Liver (tissue), 9 donors: ENCODE measurements around the gene DUSP2. TPM values are rescaled to one million over a fixed set of nuclear protein-coding genes. Genes with fewer than 3 reads are reported as not detected.

Experiments used
- DNase-seq: peaks from one replicate; pipeline ENCODE4 v3.0.0-alpha.2; 2017; ENCODE audit warnings: low spot score
- H3K27ac ChIP-seq, 2 donors: one replicate each; pipeline ENCODE4 v1.7.0; 2013; ENCODE audit warnings: inconsistent platforms in 2 of 2, low read length in 2 of 2, control low read depth in 1 of 2, low read depth in 1 of 2, mild to moderate bottlenecking in 1 of 2
- H3K27me3 ChIP-seq, 4 donors: one replicate each; pipeline versions ENCODE4 v1.6.1 to v1.7.0; 2013; ENCODE audit warnings: low read length in 3 of 4, inconsistent platforms in 1 of 4, mild to moderate bottlenecking in 1 of 4, moderate library complexity in 1 of 4; ENCODE audit not compliant: control insufficient read depth in 4 of 4, insufficient read depth in 4 of 4
- H3K36me3 ChIP-seq, 4 donors: one replicate each; pipeline versions ENCODE4 v1.6.1 to v1.7.0; 2013; ENCODE audit warnings: low read length in 3 of 4, mild to moderate bottlenecking in 3 of 4, low read depth in 1 of 4, moderate library complexity in 1 of 4; ENCODE audit not compliant: control insufficient read depth in 4 of 4, insufficient read depth in 3 of 4
- H3K4me1 ChIP-seq, 4 donors: one replicate each; pipeline versions ENCODE4 v1.6.1 to v1.7.0; 2013; ENCODE audit warnings: low read length in 3 of 4, mild to moderate bottlenecking in 3 of 4, moderate library complexity in 1 of 4; ENCODE audit not compliant: control insufficient read depth in 4 of 4, insufficient read depth in 4 of 4
- H3K4me3 ChIP-seq, 3 donors: one replicate each; pipeline versions ENCODE4 v1.6.1 to v1.7.0; 2013; ENCODE audit warnings: low read length in 3 of 3, control low read depth in 1 of 3, low read depth in 1 of 3, mild to moderate bottlenecking in 1 of 3
- H3K9ac ChIP-seq, 2 donors: one replicate each; pipeline ENCODE4 v1.7.0; 2013; ENCODE audit warnings: low read length in 2 of 2, mild to moderate bottlenecking in 2 of 2, moderate library complexity in 2 of 2, control low read depth in 1 of 2, low read depth in 1 of 2
- H3K9me3 ChIP-seq, 4 donors: one replicate each; pipeline versions ENCODE4 v1.6.1 to v1.7.0; 2013; ENCODE audit warnings: low read length in 3 of 4; ENCODE audit not compliant: control insufficient read depth in 4 of 4
- EGR1 ChIP-seq, 2 donors: IDR thresholded peaks; 2 replicates each; pipeline ENCODE4 v1.6.1; 2016 to 2018; ENCODE audit warnings: antibody characterized with exemption in 2 of 2, low read depth in 2 of 2
- FOXA1 ChIP-seq: IDR thresholded peaks from 2 replicates; pipeline ENCODE4 v1.6.1; 2016; ENCODE audit warnings: antibody characterized with exemption
- FOXA2 ChIP-seq: IDR thresholded peaks from 2 replicates; pipeline ENCODE4 v1.6.1; 2016; ENCODE audit warnings: antibody characterized with exemption
- HNF4A ChIP-seq, 2 donors: conservative IDR thresholded peaks; 2 replicates each; pipeline ENCODE4 v1.6.1; 2016; ENCODE audit warnings: antibody characterized with exemption in 2 of 2, mild to moderate bottlenecking in 2 of 2
- HNF4G ChIP-seq: IDR thresholded peaks from 2 replicates; pipeline ENCODE4 v1.6.1; 2016; ENCODE audit warnings: antibody characterized with exemption
- JUND ChIP-seq, 2 donors: IDR thresholded peaks; 2 replicates each; pipeline ENCODE4 v1.6.1; 2016; ENCODE audit warnings: antibody characterized with exemption in 2 of 2
- NR2F2 ChIP-seq: IDR thresholded peaks from 2 replicates; pipeline ENCODE4 v1.6.1; 2016; ENCODE audit warnings: antibody characterized with exemption
- RAD21 ChIP-seq, 2 donors: IDR thresholded peaks; 2 replicates each; pipeline ENCODE4 v1.6.1; 2016; ENCODE audit warnings: antibody characterized with exemption in 2 of 2, mild to moderate bottlenecking in 2 of 2
- RXRA ChIP-seq, 2 donors: IDR thresholded peaks; 2 replicates each; pipeline ENCODE4 v1.6.1; 2017 to 2018; ENCODE audit warnings: antibody characterized with exemption in 2 of 2, mild to moderate bottlenecking in 1 of 2
- TAF1 ChIP-seq: conservative IDR thresholded peaks from 2 replicates; pipeline ENCODE4 v1.6.1; 2016; ENCODE audit warnings: antibody characterized with exemption, mild to moderate bottlenecking
- YY1 ChIP-seq: IDR thresholded peaks from 2 replicates; pipeline ENCODE4 v1.6.1; 2016; ENCODE audit warnings: antibody characterized with exemption, mild to moderate bottlenecking
- WGBS: extraction: QIAGEN DNeasy Blood & Tissue Kit; methylation state at CpG from one replicate; pipeline ENCODE4 v1.1.7; 2013; 5-methylcytosine and 5-hydroxymethylcytosine counted together
- polyA plus RNA-seq, 2 donors: library from polyadenylated mRNA; stranded (reverse) in 1 of 2; unstranded in 1 of 2; fragments of 200-250 nt in 1 of 2; fragments of >200 nt in 1 of 2; fragmentation: Nextera tagmentation in 1 of 2; extraction: Ambion mirVana in 1 of 2; gene quantifications; one replicate each; pipeline versions ENCODE4 v1.2.1 to v1.2.3, GENCODE V29; 2013 to 2015
- total RNA-seq, 2 donors: library from RNA; depleted of rRNA; stranded (reverse); fragments of >200 nt; gene quantifications; one replicate each; pipeline ENCODE4 v1.2.3, GENCODE V29; 2014
- TF ChIP-seq, protein P1 (sequence below): IDR thresholded peaks from 2 replicates; pipeline ENCODE4 v1.6.1; 2016; ENCODE audit warnings: antibody characterized with exemption, mild to moderate bottlenecking
- TF ChIP-seq, protein P2 (sequence below): IDR thresholded peaks from 2 replicates; pipeline ENCODE4 v1.6.1; 2016; ENCODE audit warnings: antibody characterized with exemption
- TF ChIP-seq, protein P3 (sequence below): fragments of 150-350 bp; IDR thresholded peaks from 2 replicates; pipeline ENCODE4 v1.5.1; 2017; ENCODE audit warnings: improper control_type of control experiment, low read depth, low read length; ENCODE audit not compliant: missing input control
- TF ChIP-seq, protein P4 (sequence below): IDR thresholded peaks from 2 replicates; pipeline ENCODE4 v1.6.1; 2016; ENCODE audit warnings: antibody characterized with exemption
- donor health status: healthy.
- donor health status: healthy.
- donor health status: healthy.
- donor health status: healthy.
- donor health status: healthy.

Gene DUSP2
- total and polyA plus RNA-seq, 4 donors: 0.99 to 2.8 (median 1.6) TPM

DNA sequence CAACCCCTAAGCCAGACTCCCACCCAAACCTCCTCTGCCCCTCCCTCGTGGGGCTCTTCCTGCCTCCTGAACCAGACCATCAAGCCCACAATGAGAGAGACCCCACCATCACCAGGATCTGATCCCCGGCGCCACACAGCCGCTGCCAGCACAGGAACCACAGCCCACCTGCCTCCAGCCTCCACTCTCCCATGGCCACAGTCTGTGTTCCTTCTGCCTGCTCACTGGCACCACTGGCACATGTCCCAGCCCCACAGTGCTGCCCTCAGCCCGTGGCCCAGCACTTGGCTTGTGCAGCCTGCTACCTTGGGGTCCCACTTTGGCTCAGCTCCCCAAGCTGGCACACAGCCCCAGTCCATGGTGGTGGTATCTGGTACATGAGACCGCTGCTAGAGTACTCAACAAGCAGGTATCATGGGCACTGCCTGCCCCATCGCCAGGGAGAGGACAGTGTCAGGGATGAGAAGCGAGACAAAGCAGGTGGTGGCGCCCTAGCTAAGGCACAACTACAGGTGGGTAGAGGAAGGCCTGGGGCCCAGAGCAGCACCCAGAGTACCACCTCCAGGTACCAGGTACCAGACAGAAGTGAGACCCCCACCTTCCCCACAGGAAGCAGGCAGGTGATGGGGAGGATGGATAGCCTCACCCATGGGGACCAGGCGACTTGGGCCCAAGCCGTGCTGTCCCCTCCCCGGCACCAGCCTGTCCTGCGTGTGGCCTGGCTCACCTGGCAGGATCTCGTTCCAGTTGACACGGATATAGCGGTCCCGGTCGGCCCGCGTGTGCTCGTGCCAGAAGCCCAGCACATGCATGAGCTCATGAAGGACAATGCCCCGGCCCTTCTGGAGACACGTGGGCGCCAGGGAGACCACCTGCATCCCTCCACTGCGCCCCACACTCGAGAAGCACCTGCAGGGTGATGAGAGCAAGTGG, 13.2 kb downstream of the DUSP2 start:
- Histone ChIP-seq H3K9ac (no peak overlapping the region), H3K27ac (no peak overlapping the region), H3K4me1 (no peaks in the 10 kb centered on the region), H3K36me3 (no peaks in the 10 kb centered on the region), H3K9me3 (no peaks in the 10 kb centered on the region), H3K27me3 (no peaks in the 10 kb centered on the region), H3K4me3 (no peak overlapping the region)
- WGBS: 94% methylated on average over 26 of the region's 26 CpGs
- TF ChIP-seq FOXA1 (no peak), RXRA (IDR thresholded peaks at IDR 0.05) (no peak), JUND (IDR thresholded peaks at IDR 0.05) (no peak), YY1 (no peak), RAD21 (IDR thresholded peaks at IDR 0.05) (no peak), FOXA2 (no peak)
- TF ChIP-seq, protein P1, sequence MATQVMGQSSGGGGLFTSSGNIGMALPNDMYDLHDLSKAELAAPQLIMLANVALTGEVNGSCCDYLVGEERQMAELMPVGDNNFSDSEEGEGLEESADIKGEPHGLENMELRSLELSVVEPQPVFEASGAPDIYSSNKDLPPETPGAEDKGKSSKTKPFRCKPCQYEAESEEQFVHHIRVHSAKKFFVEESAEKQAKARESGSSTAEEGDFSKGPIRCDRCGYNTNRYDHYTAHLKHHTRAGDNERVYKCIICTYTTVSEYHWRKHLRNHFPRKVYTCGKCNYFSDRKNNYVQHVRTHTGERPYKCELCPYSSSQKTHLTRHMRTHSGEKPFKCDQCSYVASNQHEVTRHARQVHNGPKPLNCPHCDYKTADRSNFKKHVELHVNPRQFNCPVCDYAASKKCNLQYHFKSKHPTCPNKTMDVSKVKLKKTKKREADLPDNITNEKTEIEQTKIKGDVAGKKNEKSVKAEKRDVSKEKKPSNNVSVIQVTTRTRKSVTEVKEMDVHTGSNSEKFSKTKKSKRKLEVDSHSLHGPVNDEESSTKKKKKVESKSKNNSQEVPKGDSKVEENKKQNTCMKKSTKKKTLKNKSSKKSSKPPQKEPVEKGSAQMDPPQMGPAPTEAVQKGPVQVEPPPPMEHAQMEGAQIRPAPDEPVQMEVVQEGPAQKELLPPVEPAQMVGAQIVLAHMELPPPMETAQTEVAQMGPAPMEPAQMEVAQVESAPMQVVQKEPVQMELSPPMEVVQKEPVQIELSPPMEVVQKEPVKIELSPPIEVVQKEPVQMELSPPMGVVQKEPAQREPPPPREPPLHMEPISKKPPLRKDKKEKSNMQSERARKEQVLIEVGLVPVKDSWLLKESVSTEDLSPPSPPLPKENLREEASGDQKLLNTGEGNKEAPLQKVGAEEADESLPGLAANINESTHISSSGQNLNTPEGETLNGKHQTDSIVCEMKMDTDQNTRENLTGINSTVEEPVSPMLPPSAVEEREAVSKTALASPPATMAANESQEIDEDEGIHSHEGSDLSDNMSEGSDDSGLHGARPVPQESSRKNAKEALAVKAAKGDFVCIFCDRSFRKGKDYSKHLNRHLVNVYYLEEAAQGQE: no peak
- TF ChIP-seq, protein P2, sequence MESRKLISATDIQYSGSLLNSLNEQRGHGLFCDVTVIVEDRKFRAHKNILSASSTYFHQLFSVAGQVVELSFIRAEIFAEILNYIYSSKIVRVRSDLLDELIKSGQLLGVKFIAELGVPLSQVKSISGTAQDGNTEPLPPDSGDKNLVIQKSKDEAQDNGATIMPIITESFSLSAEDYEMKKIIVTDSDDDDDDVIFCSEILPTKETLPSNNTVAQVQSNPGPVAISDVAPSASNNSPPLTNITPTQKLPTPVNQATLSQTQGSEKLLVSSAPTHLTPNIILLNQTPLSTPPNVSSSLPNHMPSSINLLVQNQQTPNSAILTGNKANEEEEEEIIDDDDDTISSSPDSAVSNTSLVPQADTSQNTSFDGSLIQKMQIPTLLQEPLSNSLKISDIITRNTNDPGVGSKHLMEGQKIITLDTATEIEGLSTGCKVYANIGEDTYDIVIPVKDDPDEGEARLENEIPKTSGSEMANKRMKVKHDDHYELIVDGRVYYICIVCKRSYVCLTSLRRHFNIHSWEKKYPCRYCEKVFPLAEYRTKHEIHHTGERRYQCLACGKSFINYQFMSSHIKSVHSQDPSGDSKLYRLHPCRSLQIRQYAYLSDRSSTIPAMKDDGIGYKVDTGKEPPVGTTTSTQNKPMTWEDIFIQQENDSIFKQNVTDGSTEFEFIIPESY: no peak
- DNase-seq: no peak

DNA sequence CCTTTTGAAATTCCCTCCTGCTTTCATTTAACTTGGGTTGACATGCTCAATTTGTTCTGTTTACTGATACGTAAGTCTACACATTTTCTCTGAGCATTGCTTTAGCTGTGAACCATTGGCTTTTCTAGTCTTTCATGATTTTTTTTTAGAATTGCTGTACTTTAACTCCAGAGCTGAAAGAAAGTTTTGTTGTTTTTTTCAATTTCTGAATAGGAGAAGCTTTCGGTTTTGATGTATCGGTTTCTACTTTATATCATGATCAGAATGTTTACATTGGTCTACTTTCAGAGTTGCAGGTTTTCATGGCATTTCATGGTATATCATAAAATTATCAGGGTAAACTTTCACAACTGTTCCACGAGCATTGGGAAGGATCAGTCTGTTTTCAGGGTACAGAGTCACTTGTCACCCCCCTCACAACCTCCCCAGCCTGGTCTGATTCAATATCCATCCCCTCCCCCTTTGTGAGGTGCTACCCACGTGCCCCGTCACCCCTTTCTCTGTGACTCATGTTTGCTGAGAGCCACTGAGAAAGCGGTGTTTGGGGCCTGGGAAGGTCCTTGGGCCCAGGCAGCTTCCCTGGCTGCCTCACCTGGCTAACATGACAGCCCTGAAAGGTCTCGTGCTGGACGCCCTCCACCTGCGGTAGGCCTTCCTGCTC, 14.0 kb downstream of the DUSP2 start:
- Histone ChIP-seq H3K9me3 (no peaks in the 10 kb centered on the region), H3K36me3 (no peaks in the 10 kb centered on the region), H3K4me3 (no peak overlapping the region), H3K4me1 (no peaks in the 10 kb centered on the region), H3K27me3 (no peaks in the 10 kb centered on the region), H3K9ac (no peak overlapping the region), H3K27ac (no peak overlapping the region)
- DNase-seq: no peak
- TF ChIP-seq, protein P3, sequence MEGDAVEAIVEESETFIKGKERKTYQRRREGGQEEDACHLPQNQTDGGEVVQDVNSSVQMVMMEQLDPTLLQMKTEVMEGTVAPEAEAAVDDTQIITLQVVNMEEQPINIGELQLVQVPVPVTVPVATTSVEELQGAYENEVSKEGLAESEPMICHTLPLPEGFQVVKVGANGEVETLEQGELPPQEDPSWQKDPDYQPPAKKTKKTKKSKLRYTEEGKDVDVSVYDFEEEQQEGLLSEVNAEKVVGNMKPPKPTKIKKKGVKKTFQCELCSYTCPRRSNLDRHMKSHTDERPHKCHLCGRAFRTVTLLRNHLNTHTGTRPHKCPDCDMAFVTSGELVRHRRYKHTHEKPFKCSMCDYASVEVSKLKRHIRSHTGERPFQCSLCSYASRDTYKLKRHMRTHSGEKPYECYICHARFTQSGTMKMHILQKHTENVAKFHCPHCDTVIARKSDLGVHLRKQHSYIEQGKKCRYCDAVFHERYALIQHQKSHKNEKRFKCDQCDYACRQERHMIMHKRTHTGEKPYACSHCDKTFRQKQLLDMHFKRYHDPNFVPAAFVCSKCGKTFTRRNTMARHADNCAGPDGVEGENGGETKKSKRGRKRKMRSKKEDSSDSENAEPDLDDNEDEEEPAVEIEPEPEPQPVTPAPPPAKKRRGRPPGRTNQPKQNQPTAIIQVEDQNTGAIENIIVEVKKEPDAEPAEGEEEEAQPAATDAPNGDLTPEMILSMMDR: no peak
- TF ChIP-seq, protein P2: no peak
- TF ChIP-seq FOXA2 (no peak), HNF4G (no peak), EGR1 (IDR thresholded peaks at IDR 0.05; ENCODE audit: low read depth in 2 of 2) (no peak), RXRA (IDR thresholded peaks at IDR 0.05) (no peak), NR2F2 (no peak), TAF1 (no peak), RAD21 (IDR thresholded peaks at IDR 0.05) (no peak), YY1 (no peak), HNF4A (conservative IDR thresholded peaks at IDR 0.05) (no peak)
- TF ChIP-seq, protein P4, sequence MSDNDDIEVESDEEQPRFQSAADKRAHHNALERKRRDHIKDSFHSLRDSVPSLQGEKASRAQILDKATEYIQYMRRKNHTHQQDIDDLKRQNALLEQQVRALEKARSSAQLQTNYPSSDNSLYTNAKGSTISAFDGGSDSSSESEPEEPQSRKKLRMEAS: no peak
- 88% methylated on average over 10 of the region's 10 CpGs for WGBS
